GM20000 (cell line): ENCODE measurements around the gene DES.

Source experiments
- DNase-seq: peaks from one replicate; pipeline ENCODE4 v3.0.0; 2012; ENCODE audit warnings: low spot score
- CTCF ChIP-seq: IDR thresholded peaks from 2 replicates; pipeline ENCODE4 v1.5.1; 2012; ENCODE audit warnings: mild to moderate bottlenecking, control low read depth; ENCODE audit errors: extremely low read depth, missing control alignments

Gene DES

DNA sequence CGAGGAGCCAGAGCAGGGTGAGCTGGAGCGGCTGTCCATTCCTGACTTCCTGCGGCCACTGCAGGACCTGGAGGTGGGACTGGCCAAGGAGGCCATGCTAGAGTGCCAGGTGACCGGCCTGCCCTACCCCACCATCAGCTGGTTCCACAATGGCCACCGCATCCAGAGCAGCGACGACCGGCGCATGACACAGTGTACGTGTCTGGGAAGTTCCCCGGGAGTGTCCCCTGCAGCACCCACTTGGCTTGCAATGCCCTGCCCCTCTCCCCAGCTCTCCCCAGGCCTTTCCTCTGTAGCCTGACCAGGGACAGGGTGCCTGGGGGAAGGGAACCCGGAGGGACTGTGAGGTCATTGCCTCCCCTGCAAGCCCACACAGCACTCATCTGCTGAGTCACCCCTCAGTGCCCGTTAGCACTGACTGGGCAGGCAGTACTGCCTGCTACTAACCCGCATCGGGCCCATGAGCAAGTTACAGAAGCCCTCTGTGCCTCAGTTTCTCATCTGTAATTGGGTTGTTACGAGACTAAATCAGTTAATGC is 51.1 kb downstream of the DES start:
- TF ChIP-seq CTCF, result no peak

GRCh38 chr2:219470429-219470828 is 52.3 kb downstream of the DES start:
- no peak for DNase-seq

More for the DNA sequence above, 51.1 kb downstream of the DES start:
- DNase-seq, result no peak

GRCh38 chr2:219471476-219472371 is 53.5 kb downstream of the DES start:
- TF ChIP-seq CTCF, result no peak
- no peak for DNase-seq

More at GRCh38 chr2:219470429-219470828, 52.3 kb downstream of the DES start:
- TF ChIP-seq CTCF, result no peak

- no peak for DNase-seq
- TF ChIP-seq CTCF, result no peak
These were observed 54.5 kb downstream of the DES start for GRCh38 chr2:219472629-219473187.

DNA sequence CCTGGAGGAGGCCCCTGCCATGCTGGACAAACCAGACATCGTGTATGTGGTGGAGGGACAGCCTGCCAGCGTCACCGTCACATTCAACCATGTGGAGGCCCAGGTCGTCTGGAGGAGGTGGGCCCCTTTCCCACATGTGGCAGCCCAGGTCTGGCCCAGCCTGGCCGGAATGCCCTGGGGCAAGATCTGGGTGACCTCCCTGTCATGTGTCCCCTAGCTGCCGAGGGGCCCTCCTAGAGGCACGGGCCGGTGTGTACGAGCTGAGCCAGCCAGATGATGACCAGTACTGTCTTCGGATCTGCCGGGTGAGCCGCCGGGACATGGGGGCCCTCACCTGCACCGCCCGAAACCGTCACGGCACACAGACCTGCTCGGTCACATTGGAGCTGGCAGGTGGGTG is 55.3 kb downstream of the DES start:
- DNase-seq, result no peak
- no peak for TF ChIP-seq CTCF

- no peak for DNase-seq
These were observed 56.3 kb downstream of the DES start for GRCh38 chr2:219474285-219475060.

More at GRCh38 chr2:219474285-219475060, 56.3 kb downstream of the DES start:
- no peak for TF ChIP-seq CTCF
